Measurements from ENCODE around the gene JARID2.
"Not testable (repeated sequence)": the region's sequence is repeated elsewhere in the genome, so short reads cannot be mapped to it uniquely, and the experiment has no call there.

JARID2 gene

DNA sequence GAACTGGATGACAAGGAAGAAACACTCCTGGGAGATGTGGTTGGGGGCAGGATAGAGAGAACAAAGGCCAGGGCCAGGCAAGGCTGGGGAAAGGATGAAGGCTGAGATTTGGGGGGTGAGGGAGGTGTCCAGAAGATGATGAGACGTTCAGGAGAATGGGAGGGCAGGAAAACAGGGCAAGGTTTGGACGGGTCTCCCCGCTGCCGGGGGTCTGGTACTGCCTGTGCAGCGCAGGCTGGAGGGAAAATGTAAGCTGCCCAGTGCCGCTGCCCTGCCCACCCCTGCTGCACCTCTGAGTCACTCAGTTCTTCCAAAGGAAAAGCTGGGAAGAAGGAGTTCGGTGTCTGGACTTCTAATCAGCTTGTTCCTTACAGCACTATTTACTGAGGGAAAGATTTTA lies 286.1 kb downstream of the JARID2 start:
- no peak for DNase-seq

DNA sequence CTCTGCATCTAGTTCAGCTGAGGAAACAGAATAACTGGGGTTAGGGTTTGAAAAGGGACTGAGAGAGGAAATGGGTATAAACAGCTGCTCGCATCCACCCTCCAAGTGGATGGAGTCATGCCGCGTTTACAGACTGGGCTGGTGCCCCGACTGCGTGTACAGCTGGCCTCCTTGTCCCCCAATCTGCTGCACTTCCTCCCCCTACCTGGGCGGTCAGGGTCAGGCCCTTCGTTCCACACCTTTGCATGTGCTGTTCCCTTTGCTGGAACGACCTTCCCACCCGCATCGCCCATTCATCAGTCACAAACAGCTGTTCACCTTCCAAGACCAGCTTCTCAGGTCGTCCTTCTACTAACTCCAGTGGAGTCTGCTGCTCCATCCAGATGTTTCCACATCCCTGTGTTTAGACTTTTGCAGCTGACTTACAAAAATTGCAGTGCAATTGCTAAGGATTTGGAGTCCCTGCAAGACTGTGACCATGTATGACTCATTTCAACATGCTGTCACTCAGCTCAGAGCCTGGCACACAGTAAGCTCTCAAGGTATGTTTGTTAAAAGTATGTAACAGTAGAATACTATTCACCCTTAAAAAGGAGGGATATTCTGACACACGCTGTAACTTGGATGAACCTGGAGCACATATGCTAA lies 287.6 kb downstream of the JARID2 start:
- DNase-seq = no peak

DNA sequence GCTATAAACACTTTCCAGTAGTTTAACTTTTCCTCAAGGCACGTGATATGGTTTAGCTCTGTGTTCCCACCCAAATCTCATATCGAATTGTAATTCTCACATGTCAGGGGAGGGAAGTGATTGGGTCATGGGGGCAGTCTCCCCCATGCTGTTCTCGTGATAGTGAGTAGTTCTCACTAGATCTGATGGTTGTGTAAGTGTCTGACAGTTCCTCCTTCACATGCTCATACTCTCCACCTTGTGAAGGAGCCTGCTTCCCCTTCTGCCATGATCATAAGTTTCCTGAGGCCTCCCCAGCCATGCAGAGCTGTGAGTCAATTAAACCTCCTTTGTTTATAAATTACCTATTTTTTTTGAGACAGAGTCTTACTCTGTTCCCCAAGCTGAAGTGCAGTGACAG lies 289.1 kb downstream of the JARID2 start:
- no peak for DNase-seq

DNA sequence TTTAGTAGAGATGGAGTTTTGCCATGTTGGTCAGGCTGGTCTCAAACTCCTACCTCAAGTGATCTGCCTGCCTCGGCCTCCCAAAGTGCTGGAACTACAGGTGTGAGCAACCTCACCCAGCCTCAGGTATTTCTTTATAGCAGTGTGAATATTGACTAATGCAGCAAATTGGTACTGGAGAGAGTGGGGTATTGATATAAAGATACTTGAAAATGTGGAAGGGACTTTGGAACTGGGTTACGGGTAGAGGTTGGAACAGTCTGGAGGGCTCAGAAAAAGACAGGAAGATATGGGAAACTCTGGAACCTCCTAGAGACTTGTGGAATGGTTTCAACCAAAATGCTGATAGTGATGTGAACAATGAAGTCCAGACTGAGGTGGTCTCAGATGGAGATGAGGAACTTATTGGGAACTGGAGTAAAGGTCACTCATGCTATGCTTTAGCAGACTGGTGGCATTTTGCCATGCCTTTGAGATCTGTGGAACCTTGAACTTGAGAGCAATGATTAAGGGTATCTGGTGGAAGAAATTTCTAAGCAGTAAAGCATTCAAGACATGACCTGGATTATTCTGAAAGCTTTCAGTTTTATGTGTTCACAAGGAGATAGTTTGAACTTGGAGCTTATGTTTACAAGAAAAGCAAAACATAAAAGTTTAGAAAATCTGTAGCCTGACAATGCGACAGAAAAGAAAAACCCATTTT lies 289.8 kb downstream of the JARID2 start:
- DNase-seq = no peak

DNA sequence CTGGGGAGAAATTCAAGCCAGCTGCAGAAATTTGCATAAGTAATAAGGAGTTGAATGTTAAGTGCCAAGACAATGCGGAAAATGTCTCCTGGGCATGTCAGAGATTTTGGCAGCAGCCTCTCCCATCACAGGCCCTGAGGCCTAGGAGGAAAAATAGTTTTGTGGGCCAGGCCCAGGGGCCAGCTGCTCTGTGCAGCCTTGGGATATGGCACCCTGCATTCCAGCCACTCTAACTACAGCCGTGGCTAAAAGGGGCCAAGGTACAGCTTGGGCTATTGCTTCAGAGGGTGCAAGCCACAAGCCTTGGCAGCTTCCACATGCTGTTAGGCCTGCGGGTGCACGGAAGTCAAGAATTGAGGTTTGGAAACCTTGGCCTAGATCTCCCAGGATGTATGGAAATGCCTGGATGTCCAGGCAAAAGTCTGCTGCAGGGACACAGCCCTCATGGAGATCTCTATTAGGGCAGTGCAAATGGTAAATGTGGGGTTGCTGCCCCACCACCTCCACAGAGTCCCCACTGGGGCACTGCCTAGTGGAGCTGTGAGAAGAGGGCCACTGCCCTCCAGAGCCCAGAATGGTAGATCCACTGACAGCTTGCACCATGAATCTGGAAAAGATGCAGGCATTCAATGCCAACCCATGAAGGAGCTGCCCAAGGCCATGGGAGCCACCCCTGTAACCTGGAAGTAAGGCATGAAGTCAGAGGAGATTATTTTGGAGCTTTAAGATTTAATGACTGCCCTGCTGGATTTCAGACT lies 290.5 kb downstream of the JARID2 start:
- DNase-seq = no peak

DNA sequence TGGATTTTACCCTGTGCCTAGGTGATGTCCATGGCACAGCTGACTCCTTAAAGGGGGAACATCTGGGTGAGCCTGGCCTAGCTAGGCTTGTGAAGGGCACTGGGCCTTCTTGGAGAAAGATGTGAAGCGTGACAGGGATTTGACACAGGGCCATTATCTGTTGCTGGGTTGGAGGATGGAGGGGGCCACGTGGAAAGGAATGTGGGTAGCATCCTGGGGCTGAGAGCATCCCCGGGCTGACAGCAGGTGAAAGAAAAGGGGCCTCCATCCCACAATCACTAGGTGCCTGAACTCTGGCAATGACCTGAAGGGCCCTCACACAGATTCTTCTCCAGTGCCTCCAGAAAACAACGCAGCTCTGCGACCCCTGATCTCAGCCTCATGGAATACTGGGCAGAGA lies 292.2 kb downstream of the JARID2 start:
- DNase-seq = no peak

DNA sequence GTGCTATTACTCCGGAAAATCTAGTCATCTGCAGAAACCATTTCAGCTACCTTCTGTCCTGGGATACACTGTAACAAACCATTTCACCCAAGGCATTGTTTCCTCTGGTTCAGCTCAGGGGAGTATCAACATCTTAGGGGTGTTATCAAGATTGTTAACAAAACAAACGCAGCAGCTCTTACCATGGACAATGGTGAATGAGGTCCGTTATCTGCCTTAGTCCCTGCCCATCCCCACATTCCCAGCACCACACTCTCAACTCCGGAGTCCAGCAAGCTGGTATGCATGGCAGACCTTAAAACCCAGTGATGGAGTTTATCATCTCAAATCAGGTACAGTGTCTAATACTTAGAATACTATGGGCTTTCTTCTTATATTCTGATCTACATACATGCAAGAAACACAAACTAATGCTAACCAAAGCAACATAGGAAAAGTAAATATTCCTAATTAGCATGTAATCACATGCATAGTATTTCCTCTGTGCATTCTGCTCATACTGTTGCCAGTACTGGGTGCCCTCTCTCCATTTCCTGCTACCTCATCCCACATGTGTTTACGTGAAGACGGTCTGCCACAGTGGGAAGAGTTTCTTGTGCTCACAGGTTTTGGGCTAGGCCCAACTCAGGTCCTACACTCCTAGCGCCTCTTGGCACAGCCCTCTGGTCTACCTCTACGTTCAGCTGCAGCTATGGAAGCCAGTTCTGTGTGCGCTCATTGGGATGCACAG lies 293.1 kb downstream of the JARID2 start:
- no peak for DNase-seq

DNA sequence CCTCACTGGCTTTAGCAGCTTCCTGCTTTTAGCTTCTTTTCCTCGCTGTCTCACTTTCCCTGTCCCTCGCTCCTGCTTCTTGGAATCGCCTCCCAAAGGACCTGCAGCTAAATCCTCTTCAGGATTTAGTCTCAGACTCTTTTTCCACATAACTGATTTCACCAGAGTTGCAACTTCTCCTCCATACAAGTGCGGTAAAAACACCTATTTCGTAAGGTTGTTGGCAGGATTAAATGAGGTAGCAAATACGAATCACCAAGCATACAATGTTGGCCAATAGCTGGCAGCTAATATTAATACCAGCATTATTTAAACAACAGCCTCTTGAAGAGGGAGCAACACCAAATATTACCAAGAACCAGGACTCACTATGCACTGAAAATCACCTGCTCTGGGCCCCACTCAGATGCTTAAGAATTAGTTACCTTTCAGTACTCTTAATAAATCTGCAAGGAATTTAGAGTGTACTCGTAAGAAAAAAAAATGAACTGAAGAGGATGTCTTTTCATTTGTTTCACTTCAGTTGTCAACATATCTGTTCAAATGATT lies 293.9 kb downstream of the JARID2 start:
- no peak for DNase-seq

DNA sequence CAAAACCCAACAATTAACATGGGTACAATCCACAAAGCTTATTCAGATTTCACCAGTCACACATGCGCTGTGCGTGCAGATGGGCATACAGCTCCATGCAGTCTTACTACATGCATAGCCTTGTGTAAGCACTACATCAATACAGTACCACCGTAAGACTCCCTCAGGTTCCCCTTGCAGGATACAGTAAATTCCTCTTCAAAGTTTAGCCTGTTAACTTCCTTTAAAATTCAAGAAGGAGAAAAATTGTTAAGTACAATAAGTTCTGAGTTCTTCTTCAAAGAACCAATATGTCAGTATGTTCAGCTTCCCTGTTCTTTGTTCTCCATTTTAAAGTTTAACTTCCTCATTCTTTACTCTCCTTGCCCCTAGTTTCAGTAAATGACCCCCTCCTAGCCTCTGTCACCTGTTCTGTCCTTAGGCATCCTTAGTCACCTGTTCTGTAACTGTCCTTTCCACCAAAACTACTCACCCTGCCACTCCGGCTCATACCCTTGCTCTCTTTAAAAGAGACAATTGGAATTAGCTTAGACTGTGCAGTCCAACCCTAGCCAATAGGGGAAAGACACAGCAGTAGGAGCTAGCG lies 297.6 kb downstream of the JARID2 start:
- not testable (repeated sequence) for DNase-seq

DNA sequence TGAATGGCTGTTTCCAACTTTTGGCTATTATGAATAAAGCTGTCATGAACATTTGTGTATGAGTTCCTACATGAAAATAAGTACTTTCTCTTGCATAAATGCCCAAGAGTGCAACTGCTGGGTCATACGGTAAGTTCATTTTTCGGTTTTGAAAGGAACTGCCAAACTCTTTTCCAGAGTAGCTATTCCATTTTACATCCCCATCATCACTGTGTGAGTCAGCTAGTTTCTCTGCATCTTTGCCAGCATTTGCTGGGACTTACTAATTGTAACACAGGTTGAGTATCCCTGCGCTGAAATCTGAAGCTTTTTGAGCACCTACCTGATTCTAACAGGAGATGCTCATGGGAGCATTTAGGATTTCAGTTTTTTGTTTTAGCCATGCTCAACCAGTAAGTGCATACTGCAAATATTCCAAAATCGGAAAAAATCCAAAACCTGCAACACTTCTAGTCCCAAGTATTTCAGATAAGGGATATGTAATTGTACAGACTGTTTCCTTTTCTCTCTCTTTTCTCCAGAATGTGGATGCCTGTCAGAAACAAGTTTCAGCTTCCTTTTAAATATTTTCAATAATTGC lies 298.5 kb downstream of the JARID2 start:
- DNase-seq = no peak

DNA sequence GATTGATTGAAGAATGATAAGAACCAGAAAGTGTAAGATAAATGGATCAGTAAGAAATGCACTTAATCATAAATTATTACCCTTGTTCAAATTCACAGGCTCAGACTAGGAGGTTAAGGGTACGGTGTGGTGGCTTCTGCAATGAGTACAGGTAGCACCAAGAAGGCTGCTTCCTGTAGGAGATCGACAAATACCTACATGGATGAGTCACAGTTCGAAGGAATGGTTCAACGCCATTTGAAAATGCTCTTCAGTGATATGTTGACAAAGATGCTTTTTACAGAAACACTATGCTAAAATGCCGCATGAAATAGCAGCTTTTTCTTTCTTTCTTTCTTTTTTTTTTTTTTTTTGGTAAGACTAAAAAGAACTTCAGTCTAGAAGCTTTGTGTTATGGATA lies 300.7 kb downstream of the JARID2 start:
- DNase-seq = no peak

DNA sequence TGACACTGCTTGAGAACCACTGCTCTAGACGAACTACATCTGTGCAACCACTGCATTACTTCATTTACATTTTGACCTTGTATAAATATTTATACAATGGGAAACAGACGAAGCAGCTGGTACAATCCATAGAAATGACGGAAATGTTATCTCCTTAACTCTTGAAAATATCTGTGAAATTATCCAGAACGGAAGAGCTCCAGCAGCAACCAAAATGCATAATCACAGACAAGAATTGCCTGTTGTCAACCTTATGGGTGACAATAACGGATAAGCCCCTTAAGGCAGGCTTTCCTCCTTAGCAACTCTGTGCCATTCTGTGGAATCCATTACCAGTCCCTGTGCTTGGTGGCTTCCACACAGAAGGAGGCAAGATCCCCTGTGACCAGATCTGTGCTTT lies 301.5 kb downstream of the JARID2 start:
- DNase-seq = no peak

DNA sequence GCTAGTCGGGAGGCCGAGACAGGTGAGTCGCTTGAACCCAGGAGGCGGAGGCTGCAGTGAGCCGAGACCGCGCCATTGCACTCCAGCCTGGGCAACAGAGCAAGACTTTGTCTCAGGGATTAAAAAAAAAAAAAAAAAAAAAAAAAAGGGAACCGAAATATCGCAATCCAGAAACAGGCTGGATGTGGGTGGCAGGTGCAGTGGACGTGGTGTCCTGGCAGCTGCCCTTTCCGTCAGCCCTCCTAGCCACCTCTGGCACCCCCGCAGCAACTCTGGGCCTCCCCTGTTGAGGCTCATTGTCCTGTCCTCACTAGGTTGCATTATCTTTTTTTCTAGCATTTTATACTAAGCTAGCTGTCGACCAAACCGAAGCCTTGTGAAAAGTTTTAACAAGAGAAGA lies 303.5 kb downstream of the JARID2 start:
- DNase-seq = no peak

DNA sequence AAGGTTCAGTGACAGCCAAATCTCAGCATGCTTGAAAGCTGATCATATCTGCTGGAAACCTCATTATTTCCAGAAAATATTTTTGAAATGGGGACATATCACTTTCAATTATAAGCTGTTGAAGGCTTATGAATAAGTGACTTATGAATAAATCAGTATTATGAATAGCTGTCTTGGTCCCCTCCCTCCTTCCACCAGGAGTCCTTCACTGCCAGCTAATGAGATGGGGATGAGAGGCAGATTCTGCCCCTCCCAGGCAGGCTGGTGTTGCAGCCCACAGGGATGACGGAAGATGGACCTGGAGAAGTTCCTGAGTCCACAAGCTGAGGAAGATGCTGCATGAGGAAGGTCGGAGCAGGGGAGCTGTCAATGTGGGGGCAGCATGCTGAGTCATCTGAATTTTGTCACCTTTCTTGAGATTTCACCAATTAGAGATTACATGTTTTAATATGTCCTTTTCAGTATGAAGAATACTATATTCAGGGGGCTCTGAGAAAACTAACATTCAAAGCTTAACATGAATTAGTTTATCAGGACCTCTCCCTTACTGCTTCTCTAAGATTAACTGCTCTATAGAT lies 304.8 kb downstream of the JARID2 start:
- no peak for DNase-seq

DNA sequence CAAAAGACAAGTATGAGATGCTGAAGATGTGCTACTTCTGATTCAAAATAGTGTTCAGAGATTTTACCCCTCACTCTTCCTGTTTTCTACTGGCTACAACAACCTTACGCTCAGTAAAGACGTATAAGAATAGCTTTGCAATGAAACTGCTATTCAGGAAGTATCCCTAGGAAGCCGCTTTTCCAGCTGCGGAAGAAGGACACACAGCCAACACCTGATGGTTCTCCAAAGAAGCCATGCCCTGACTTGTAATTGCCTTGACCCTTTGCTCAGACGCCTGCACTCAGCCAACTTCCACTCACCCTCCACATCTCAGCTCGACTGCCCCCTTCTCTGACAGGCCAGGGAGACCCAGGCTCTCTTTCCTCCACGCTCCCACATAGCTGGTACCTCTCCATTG lies 305.4 kb downstream of the JARID2 start:
- DNase-seq = no peak

DNA sequence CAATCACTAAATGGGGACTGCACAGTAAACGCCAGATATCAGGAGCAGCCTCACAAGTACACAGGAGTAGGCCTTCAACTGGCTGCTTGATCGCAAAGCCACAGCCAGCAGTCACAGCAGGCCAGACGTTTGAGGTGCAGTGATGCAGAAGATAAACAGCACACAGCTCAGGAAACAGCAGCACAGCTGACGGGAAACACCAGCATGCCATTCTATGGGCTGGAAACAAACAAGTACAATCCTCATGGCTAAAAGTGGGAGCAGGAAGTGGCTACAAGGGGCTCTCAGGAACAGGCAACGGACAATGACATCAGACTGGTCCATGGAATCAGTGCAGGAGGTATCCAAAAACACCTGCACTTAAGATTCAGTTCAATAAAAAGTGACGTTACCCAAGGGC lies 305.9 kb downstream of the JARID2 start:
- DNase-seq = no peak

DNA sequence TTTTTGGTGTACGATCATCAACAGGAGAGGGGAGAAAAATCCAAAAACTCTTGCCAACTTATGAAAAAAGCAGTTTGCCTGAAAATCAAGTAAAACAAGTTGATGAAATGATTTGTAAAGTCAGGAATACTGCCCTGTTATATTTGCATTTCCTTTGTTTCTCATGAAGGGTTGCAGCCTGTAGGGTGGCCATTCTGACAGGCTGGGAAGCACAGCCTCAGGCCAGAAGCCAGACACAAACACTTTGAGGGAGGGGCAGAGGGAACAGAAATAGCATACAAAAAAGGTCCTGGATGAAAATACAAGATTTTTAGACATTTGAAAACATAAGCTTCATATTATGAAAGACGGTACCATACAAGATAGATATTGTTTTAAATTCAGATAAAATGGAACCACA lies 307.2 kb downstream of the JARID2 start:
- DNase-seq = no peak

DNA sequence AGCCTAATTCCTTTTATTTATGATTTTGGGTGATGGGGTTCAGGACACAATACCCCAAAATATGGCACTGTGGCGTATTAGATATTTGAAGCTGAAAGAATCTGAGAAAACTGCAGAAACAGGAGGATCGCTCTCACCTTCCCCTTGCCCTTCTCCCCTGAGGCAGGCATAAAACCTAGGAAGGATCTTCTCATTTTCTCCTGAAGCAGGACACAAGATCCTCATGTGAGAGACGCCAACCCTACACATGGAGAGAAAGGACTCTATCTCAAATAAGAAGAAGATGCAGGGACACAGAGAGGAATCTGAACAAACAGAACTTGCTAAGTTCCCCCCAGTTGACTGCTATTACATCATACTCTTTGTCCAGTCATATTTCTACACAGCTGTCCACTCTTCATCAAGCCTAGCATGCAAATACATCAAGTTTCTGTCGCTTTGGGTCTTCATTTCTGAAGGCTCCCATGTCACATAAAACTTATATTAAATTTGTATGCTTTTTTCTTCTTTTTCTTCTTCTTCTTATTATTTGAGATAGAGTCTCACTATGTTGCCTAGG lies 307.9 kb downstream of the JARID2 start:
- no peak for DNase-seq

DNA sequence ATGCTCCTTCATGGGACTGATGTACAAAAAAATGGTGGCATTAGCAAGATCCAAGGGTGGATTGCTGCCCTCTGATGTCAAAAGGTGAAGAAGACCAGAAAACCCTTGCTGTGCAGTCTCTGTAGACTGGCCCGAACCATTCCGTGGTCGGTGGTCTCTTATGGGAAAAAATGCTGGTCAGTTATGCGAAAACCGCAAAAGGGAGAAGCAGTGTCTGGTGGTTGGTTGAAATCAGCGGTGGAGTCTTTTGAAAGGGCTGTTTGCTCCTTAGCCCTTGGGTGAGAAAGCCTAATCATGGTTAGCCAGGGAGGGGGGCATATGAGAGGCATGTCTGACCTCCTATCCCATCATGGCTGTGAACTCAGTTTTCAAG lies 308.8 kb downstream of the JARID2 start:
- no peak for DNase-seq

DNA sequence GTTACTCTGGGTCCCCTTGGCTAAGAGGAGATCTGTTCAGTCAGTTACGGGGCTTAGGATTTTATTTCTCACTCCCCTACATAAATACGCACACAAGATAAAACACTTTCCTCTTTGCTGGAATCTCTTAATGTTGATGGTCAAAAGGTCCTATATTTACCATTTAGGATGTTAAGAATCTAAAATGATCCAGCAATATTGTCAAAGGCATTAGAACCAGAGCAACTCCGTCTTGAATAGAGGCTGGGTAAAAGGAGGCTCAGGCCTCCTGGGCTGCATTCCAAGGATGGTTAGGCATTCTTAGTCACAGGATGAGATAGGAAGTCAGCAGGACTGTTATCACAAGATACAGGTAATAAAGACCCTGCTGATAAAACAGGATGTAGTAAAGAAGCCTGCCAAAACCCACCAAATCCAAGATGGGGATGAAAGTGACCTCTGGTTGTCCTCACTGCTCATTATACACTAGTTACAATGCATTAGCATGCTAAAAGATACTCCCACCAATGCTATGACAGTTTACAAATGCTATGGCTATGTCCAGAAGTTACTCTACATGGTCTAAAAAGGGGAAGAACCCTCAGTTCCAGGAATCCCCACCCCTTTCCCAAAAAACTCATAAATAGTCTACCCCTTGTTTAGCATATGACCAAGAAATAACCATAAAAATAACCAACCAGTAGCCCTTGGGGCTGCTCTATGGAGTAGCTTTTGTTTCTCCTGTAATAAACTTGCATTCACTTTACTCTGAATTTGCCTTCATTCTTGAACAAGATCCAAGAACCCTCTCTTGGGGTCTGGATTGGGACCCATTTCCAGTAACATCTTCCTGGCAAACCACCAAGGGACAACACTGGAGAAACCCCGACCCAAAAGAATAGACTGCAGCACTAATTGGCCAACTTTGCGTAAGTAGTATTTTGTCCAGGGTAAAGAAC lies 309.5 kb downstream of the JARID2 start:
- no peak for DNase-seq

DNA sequence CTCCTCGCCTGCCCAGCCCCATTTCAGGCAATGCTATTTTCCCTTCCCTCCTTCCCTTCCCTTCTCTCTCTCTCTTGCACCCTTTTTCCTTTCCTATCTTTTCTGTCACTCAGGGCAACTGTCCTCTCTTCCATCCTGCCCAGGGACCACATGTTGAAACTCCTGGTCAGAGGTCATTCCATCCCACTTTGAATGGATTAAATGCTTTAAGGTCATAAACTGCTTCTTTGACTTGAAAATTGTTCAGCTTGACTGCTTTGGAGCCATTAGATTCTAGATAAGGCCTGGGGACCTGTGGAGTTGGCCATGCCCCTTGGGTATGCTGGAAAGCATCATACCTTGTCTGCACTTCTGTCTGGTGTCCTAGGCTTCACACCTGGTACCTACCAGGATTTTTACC lies 310.8 kb downstream of the JARID2 start:
- no peak for DNase-seq

All from NCI-H774 (cell line).